OCI-LY7 (cell line): ENCODE measurements around the gene HIPK3.

Experiments used
- EZH2phosphoT487 ChIP-seq: fragments of 200-600 bp; sonication (generic); IDR thresholded peaks from 2 replicates; pipeline ENCODE4 v1.6.1; 2018; ENCODE audit warnings: low read depth, borderline replicate concordance, mild to moderate bottlenecking, mixed run types, antibody characterized with exemption, low read length, moderate library complexity, mixed read lengths
- TF ChIP-seq, protein P1 (sequence below): fragments of 200-600 bp; sonication (generic); conservative IDR thresholded peaks from 2 replicates; pipeline ENCODE4 v1.5.1; 2014; ENCODE audit warnings: mild to moderate bottlenecking, antibody characterized with exemption, low read length, moderate library complexity, mixed read lengths

DNA sequence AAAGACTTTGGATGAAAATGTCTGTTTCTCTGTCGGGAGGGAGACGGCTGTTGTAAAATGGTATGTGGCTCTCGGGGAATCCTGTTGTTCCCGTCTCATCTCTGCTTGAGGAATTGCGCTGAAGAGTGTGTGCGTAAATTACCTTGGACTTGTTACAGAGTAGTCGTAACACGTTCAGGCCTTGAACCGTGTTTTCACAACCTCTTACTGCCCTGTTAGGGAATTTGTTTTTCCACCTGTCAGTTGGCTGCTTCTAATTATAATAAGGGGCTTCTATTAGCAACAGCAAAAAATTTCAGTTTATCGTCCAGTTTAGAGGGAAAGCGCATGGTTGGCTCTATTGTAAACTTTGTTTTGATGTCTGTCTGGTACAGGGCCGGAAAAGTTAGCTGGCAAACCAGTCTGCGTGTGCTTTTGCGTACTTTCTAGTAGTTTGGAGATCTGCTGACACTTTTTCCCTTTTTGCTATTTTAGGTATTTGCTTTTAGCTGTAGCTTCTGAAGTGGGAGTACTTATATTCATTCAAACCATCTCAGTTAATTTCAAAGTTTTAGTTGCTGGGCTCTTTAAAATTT lies 1.5 kb downstream of the HIPK3 start:
- TF ChIP-seq, protein P1, sequence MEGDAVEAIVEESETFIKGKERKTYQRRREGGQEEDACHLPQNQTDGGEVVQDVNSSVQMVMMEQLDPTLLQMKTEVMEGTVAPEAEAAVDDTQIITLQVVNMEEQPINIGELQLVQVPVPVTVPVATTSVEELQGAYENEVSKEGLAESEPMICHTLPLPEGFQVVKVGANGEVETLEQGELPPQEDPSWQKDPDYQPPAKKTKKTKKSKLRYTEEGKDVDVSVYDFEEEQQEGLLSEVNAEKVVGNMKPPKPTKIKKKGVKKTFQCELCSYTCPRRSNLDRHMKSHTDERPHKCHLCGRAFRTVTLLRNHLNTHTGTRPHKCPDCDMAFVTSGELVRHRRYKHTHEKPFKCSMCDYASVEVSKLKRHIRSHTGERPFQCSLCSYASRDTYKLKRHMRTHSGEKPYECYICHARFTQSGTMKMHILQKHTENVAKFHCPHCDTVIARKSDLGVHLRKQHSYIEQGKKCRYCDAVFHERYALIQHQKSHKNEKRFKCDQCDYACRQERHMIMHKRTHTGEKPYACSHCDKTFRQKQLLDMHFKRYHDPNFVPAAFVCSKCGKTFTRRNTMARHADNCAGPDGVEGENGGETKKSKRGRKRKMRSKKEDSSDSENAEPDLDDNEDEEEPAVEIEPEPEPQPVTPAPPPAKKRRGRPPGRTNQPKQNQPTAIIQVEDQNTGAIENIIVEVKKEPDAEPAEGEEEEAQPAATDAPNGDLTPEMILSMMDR = no peak; the same call in 1 of the 2 replicates
- TF ChIP-seq EZH2phosphoT487 = no peak
